AG04450 (cell line): Measurements from ENCODE around the gene SYT14. TPM values are rescaled to one million over a fixed set of nuclear protein-coding genes. Genes with fewer than 3 reads are reported as not detected.

Experiments used
- CTCF ChIA-PET: fragments of 300-600, 350-600 bp; formaldehyde crosslinking; extraction: SDS; loops from one replicate; lab custom pipeline; 2022; ENCODE audit warnings: antibody characterized with exemption, inconsistent platforms; lab: Charles Lee
- POLR2A ChIA-PET: fragments of 350-600 bp; formaldehyde crosslinking; extraction: SDS; loops from one replicate; lab custom pipeline; 2021; ENCODE audit warnings: antibody characterized with exemption, inconsistent platforms; lab: Yijun Ruan, JAX
- DNase-seq: peaks from one replicate; pipeline ENCODE4 v3.0.0-alpha.2; 2011; ENCODE audit warnings: low read depth, low spot score
- H3K27ac ChIP-seq: one replicate; pipeline ENCODE4 v1.5.1; 2012; ENCODE audit warnings: low read depth, low read length, control low read depth
- H3K27me3 ChIP-seq: one replicate; pipeline ENCODE4 v1.6.0; 2012; ENCODE audit warnings: low read length; ENCODE audit not compliant: control insufficient read depth, insufficient read depth
- H3K4me3 ChIP-seq: 2 replicates; pipeline ENCODE4 v1.5.1; 2011; ENCODE audit warnings: mild to moderate bottlenecking, low read depth, low read length, control low read depth
- H3K9me3 ChIP-seq: 2 replicates; pipeline ENCODE4 v1.5.1; 2012; ENCODE audit warnings: low read length; ENCODE audit not compliant: control insufficient read depth, insufficient read depth
- CTCF ChIP-seq: IDR thresholded peaks from 2 replicates; pipeline ENCODE4 v1.5.1; 2011; ENCODE audit warnings: low read depth, low read length, control low read depth, inconsistent platforms
- polyA plus RNA-seq: library from polyadenylated mRNA; depleted of rRNA; stranded (reverse); fragments of >200 nt; gene quantifications from 2 replicates; pipeline ENCODE4 v1.2.3, GENCODE V29; 2011

SYT14 gene
- polyA plus RNA-seq, 1 experiment, result 4.8 TPM

GRCh38 chr1:210207597-210208450, 269.8 kb downstream of the SYT14 start:
- H3K9me3 ChIP-seq, result no peaks in the 10 kb centered on the region; the same call in 1 of the 2 replicates
- no peak for DNase-seq
- no peak overlapping the region for H3K27ac ChIP-seq
- H3K27me3 ChIP-seq, result no peaks in the 10 kb centered on the region
- CTCF ChIA-PET, result no interaction called here
- TF ChIP-seq CTCF, result no peak
- POLR2A ChIA-PET, result no interaction called here
- H3K4me3 ChIP-seq, result no peak overlapping the region

- no peak for TF ChIP-seq CTCF
- CTCF ChIA-PET, result interaction anchor here (1.2 kb wide), 1 partner anchor 98 kb away, joined by 3 read pairs; no protein-coding TSS in a partner anchor
- no peak for DNase-seq
- POLR2A ChIA-PET, result no interaction called here
- H3K4me3 ChIP-seq, result no peak overlapping the region
- H3K9me3 ChIP-seq, result no peaks in the 10 kb centered on the region; the same call in 1 of the 2 replicates
- H3K27me3 ChIP-seq, result no peaks in the 10 kb centered on the region
- H3K27ac ChIP-seq, result no peak overlapping the region
These were observed 275.3 kb downstream of the SYT14 start for GRCh38 chr1:210213335-210213734.

DNA sequence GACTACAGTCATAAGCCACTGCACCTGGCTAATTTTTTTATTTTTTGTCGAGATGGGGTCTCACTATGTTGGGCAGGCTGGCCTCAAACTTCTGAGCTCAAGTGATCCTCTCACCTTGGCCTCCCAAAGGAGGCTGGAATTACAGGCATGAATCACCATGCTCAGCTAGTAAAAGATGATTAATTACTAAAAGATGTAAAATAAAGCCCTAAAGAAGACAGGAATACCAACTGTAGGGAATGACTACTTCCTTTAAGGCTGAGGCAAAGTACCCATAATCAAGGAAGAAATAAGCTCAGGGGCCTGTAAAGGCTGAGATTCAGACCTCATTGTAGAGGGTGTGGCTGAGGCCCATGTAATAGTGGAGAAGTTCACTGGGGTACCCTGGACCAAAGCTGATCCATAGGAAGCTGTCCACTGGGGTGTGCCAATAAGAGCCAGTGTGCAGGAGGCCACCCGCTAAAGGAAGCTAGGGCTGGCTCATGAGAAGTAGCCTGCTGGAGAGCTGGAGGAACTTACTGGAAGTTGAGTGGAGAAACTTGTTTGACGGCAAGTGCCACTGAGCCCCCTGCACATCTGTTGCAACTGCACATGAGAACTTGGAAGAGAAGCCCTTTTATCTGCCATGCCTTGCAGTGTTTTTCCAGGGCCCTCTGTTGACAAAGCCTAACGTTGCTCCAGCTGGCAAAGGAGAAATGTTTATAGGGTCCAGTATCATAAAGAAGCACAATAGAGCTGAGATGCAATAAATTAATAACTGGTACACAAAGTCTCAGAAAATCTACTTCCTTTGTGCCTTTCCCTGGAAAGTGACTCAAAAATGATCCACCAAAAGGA, 276.8 kb downstream of the SYT14 start:
- TF ChIP-seq CTCF, result no peak
- no peak overlapping the region for H3K4me3 ChIP-seq
- H3K27me3 ChIP-seq, result no peaks in the 10 kb centered on the region
- POLR2A ChIA-PET, result no interaction called here
- CTCF ChIA-PET, result interaction anchor here (0.8 kb wide), 1 partner anchor 146 kb away, joined by 3 read pairs; no protein-coding TSS in a partner anchor
- no peak overlapping the region for H3K27ac ChIP-seq
- no peaks in the 10 kb centered on the region for H3K9me3 ChIP-seq
- DNase-seq, result no peak

DNA sequence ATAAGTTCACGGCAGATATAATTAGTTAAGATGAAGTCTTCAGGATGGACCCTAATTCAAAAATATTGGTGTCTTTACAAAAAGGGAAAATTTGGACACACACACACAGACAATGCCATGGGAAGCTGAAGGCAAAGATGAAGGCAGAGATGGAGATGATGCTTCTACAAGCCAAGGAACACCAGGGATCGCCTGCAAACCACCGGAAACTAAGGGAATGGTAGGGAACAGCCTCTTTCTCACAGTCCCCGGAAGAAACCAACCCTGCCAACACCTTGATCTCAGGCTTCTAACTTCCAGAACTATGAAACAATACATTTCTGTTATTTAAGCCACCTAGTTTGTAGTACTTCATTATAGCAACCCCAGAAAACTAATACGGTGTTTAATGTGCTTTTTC, 279.5 kb downstream of the SYT14 start:
- ChIA-PET CTCF (no interaction called here), POLR2A (no interaction called here)
- H3K4me3 ChIP-seq, result no peak overlapping the region
- no peak for TF ChIP-seq CTCF
- no peak overlapping the region for H3K27ac ChIP-seq
- DNase-seq, result no peak
- H3K27me3 ChIP-seq, result no peaks in the 10 kb centered on the region
- no peaks in the 10 kb centered on the region for H3K9me3 ChIP-seq
